Astrocyte of the cerebellum (primary cell): ENCODE data around the gene FBXW9.
"Not testable (repeated sequence)": the region's sequence is repeated elsewhere in the genome, so short reads cannot be mapped to it uniquely, and the experiment has no call there.

Experiments used
- DNase-seq: peaks from one replicate; pipeline ENCODE4 v3.0.0-alpha.2; 2011; ENCODE audit warnings: low read depth
- H3K4me3 ChIP-seq: 2 replicates; pipeline ENCODE4 v1.5.1; 2011; ENCODE audit warnings: mild to moderate bottlenecking, low read depth, low read length, moderate library complexity
- CTCF ChIP-seq: IDR thresholded peaks from 2 replicates; pipeline ENCODE4 v1.5.1; 2012; ENCODE audit warnings: low read length, low read depth, moderate library complexity, mild to moderate bottlenecking; ENCODE audit errors: missing control alignments
- in situ Hi-C: cut with HindIII; loops from 2 replicates; pipeline ENCODE4 v1.10.0; 2017; ENCODE audit warnings: low sequenced_read_pairs

FBXW9 gene

GRCh38 chr19:12655546-12655945, 40.9 kb downstream of the FBXW9 start:
- TF ChIP-seq CTCF = no peak
- in situ Hi-C loops = no loop called here
- no peak for DNase-seq
- no peak overlapping the region for H3K4me3 ChIP-seq

DNA sequence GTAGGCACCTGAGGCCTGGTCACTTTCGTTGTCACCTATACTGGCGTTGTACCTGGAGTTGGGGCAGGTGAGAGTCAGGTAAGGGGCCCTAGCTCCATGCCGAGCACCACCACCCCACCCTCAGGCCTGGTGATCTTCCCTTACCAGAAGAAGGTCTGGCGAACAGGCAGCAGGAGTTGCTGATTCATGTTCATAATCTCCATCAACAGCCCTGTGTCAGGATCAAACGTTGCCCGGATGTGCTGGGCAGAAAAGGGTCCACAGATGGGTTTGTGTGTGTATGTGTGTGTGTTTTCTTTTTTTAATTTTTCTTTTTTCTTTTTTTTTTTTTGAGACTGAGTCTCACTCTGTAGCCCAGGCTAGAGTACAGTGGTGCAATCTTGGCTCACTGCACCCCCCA, 44.2 kb downstream of the FBXW9 start:
- no peak for DNase-seq
- no peak for TF ChIP-seq CTCF
- in situ Hi-C loops = no loop called here
- no peak overlapping the region for H3K4me3 ChIP-seq

- no peak for DNase-seq
- in situ Hi-C loops = no loop called here
- no peak for TF ChIP-seq CTCF
- H3K4me3 ChIP-seq = no peak overlapping the region
Observed at GRCh38 chr19:12649941-12650340, 46.5 kb downstream of the FBXW9 start.

- in situ Hi-C loops = no loop called here
- no peak for DNase-seq
- H3K4me3 ChIP-seq = peak overlapping the region; percentile 12
- peak; percentile 38 for TF ChIP-seq CTCF
Observed at GRCh38 chr19:12648088-12648487, 48.3 kb downstream of the FBXW9 start.

DNA sequence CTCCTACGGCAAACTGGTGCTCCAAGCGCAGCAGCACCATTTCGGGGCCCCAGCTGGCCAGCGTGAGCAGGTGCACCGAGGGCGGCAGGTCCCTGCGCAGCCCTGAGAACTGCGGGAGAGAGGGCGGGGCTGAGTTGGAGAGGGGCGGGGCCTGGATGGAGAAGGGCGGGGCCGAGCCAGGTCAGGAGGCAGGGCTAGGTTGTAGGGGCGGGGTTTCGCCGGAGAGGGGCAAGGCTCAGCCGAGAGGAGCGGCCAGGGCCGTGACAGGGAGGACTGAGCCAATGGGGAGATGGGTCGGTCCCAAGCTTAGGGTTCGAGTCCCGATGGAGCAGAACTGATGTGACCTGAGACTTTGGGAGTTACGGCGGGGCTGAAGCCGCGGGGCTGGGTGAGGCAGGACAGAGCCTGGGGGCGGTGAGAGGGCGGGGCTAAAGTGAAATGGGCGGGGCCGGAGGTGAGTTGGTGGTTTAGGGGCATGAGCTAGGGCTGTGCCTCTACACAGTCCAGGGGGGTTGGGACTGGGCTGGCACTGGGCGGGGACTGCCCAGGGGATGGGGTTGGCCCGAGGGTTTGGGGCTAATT, 48.9 kb downstream of the FBXW9 start:
- no peak for DNase-seq
- no peak for TF ChIP-seq CTCF
- no peak overlapping the region for H3K4me3 ChIP-seq
- in situ Hi-C loops = no loop called here

DNA sequence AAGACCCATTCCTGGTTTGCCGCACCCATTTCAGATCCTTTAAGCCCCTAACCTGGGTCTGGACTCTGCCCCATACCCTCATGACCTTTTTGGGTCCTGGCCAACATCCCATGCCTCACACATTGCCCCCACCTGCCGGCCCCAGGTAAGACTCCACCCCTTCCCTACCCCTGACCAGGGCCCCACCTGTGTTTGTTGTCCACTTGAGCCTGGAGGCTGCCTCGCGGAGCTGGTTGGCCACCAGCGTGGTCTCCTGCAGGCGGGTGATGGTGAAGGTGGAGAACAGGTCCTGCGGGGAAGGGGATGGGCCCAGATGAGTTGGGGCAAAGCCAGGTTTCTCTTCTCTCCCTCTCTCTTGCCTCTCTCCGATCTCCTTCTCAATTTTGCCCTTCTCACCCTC, 49.4 kb downstream of the FBXW9 start:
- in situ Hi-C loops = no loop called here
- no peak for TF ChIP-seq CTCF
- DNase-seq = no peak
- no peak overlapping the region for H3K4me3 ChIP-seq

GRCh38 chr19:12646551-12646950, 49.9 kb downstream of the FBXW9 start:
- TF ChIP-seq CTCF = no peak
- in situ Hi-C loops = no loop called here
- H3K4me3 ChIP-seq = no peak overlapping the region
- DNase-seq = no peak

DNA sequence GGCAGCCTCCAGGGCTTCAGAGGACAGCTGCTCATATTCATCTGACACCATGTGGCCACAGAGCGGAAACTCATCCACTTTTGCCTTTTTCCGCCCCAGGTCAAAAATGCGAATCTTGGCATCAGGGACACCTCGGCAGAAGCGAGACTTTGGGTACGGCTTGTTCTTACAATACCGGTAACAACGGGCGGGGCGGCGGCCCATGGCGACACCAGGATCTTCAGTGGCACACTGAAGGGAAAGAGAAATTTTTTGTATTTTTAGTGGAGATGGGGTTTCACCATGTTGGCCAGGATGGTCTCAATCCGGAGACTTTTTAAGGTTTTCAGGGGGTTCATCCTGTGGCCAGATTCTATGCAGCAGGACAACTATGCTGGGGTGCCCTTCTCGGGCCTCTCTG, 52.7 kb downstream of the FBXW9 start:
- DNase-seq, H3K4me3 ChIP-seq, in situ Hi-C loops: not testable (repeated sequence)
